ENCODE results near the gene SLC41A2. TPM values are rescaled to one million over a fixed set of nuclear protein-coding genes. Genes with fewer than 3 reads are reported as not detected.
"Not testable (repeated sequence)": the region's sequence is repeated elsewhere in the genome, so short reads cannot be mapped to it uniquely, and the experiment has no call there.

Gene SLC41A2, protein sequence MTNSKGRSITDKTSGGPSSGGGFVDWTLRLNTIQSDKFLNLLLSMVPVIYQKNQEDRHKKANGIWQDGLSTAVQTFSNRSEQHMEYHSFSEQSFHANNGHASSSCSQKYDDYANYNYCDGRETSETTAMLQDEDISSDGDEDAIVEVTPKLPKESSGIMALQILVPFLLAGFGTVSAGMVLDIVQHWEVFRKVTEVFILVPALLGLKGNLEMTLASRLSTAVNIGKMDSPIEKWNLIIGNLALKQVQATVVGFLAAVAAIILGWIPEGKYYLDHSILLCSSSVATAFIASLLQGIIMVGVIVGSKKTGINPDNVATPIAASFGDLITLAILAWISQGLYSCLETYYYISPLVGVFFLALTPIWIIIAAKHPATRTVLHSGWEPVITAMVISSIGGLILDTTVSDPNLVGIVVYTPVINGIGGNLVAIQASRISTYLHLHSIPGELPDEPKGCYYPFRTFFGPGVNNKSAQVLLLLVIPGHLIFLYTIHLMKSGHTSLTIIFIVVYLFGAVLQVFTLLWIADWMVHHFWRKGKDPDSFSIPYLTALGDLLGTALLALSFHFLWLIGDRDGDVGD
- polyA plus RNA-seq (2013, experiment 1 of 2; ENCODE audit: insufficient read length), result 7.6 TPM
- 8.4 TPM for polyA plus RNA-seq (2013, experiment 2 of 2; ENCODE audit: insufficient read length)

DNA sequence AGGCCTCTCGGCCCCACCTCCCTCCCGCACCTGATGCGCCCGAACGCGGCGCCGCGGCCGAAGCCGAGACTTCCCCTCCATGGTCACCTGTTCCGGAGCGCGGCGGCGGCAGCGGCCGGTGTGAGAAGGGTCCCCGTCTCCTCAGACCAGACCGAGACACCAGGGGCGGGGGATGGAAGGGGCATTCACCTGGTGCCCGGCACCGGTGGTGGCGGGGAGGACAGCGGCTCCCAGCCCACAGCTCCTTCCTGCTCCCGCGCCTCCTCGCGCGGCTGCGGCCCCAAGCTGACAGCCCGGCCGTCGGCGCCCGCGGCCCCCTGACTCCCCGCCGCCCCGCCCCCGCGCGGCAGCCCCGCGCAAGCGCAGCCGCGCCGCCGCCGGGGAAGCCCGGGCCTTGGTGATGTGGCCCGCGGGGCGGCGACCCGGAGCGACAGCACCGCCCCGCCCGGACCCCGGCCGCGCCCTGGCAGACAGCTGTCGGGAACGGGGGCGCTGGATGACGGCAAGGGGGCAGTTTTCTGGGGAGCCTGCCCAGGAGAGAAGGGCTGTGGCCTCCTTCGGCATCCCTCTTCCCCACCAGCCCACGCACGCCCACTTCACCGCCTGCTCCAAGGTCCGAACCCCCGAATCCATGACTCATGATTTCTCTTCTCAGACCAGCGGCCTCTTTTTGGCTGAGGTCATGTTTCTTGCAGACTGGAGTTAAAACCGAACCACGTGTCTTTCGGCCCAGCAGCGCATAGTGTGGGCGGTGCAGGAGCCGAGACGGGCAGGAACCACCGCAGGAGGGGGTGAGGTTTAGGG, at the start of gene SLC41A2:
Gene SLC41A2 (minus strand): TSS at position 290 of the 804 bp plus-strand sequence. CDS start 29,763 bp downstream, outside the sequence.
- DNase-seq, result peak; percentile 86

DNA sequence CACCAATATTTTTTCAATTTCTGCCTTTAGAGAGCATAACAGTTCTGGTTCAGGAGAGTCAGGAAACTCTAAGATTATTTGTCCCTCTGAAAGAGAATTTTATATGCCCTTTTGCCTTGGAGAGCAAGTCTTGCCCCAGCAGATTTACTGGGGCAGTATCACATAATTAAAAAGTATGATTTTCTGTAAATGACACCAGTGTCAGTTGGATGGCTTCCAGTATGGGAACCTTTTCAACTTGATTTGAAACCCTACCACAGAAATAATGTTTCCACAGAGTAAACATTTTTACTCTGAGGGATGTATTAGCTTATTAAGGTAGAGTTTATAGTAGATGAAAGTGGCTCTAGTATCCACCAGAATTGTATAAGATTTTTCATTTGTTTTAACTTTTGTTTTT, 43.4 kb upstream of the SLC41A2 start:
- no peak for DNase-seq

DNA sequence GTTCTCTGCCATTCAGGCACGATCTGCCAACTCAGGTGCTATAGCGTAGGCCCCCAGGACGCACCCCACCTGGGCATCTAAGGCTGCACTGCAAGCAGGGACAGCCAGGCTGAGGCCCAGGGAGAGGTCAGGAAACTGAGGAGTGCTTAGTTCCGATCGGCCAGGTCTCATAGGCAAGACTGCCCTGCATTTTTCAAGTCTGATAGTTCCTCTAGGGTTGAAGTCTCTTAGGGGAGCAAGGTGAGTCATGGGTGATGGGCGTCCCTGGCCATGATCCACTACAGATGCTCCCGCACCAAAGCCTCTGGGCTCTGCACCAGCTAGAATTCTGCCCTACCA, 41.2 kb upstream of the SLC41A2 start:
- DNase-seq, result no peak

DNA sequence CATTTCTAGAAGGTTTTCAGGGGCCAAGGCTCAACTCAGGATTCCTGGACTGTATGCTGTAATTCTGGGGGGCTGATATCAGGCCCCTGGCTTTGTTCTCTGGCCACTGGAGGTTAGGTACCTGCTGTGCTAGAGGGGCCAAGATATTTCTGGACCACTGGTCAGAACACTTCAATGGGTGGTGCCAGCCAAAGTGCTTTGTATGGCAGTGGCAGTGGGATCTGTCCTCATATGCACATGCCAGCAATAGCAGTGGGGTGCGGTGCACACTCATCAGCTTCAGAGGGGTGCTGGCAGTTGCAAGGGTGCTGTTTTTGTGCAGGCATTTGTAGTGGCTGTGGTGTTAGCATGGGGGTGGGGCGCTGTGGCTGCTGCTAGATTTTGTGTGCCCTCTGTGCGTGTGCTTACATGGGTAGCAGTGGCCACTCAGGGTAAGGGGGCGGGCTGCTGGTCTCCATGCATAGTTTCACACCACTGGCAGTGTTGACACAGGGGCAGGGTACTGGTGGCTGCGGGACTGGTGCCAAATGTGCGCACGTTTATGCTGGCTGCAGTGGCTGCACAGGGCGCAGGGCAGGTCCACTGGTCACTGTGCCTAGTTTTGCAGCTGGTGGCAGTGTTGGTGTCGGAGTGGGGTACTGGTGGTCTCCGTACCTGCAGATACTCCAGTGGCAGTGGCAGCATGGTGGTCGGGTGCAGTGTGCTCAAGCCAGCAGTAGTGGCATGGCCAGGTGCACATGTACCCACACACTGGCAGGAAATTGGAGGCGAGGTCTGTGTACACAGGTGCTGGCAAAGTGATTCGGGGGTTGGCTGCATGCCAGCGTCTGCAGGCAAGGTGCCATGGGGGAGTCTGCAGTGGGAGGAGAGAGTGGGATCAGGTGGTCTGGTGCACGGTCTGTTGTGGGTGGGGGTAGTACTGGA, 40.6 kb upstream of the SLC41A2 start:
- DNase-seq, result no peak

DNA sequence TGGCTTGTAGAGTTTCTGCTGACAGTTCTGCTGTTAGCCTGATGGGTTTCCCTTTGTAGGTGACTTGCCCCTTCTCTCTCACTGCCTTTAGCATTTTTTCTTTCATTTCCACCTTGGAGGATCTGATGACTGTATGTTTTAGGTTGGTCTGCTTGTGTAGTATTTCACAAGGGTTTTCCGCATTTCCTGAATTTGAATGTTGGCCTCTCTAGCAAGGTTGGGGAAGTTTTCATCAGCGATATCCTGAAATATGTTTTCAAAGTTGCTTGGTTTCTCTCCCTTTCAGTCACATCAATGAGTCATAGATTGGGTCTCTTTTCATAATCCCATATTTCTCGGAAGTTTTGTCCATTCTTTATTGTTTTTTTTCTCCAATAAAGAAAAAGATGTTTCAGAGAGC, 39.5 kb upstream of the SLC41A2 start:
- no peak for DNase-seq

DNA sequence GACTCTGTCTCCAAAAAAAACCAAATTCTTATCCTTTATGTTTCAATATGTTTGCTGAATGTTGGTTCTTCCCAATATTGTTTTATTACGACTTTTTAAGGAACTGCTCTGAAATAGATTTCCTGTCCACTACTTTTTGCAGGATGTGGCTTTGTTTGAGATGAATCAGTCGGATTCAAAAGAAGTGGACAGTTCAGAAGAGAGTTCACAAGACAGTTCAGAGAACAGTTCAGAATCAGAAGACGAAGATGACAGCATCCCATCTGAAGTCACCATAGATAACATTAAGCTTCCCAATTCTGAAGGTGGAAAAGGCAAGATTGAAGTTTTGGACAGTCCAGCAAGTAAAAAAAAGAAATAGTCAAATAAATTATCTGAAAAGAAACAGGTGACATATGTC, 36.2 kb upstream of the SLC41A2 start:
- DNase-seq, result no peak

DNA sequence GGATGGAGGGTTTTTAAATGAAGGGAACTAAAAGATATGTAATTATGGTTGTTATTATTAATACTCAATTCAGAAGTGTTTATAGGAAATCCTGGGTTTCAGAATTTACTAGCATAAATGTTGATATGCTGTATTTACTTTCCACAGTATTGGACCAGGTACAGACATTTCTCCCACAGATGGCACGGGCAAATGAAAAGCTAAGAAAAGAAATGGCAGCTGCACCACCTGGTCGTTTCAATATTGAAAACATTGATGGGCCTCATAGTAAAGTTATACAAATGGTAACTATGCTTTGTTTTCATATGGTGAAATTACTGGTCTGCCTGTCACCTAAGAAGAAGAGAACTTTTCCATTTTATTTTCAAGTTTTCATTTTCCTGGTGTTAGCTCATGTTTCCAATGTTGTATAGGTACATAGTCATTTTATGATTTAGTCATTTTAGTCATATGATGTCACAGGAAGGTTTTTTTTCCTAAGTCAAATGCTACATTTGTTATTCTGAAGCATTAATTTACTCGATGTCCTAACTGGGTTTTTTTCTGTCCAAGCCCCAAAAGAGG, 33.6 kb upstream of the SLC41A2 start:
- DNase-seq, result no peak

DNA sequence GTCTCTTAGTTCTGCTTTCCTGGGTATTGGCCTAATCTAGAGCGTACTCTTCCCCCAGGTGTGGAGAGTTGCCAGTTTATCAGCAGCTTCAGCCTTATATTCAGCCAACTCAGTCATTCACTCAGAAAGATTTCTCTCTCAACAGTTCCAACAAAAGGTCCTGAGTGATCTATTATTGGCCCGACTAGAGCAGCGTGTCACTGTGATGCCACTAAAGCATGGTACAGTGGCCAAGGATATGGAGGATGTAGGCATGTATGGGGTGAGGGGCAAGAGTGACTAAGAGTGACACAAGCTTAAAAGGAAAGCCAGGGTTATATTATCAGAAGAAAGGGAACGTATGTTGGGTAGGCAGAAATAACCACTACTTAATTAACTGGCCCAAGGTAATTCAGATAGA, 32.9 kb upstream of the SLC41A2 start:
- no peak for DNase-seq

DNA sequence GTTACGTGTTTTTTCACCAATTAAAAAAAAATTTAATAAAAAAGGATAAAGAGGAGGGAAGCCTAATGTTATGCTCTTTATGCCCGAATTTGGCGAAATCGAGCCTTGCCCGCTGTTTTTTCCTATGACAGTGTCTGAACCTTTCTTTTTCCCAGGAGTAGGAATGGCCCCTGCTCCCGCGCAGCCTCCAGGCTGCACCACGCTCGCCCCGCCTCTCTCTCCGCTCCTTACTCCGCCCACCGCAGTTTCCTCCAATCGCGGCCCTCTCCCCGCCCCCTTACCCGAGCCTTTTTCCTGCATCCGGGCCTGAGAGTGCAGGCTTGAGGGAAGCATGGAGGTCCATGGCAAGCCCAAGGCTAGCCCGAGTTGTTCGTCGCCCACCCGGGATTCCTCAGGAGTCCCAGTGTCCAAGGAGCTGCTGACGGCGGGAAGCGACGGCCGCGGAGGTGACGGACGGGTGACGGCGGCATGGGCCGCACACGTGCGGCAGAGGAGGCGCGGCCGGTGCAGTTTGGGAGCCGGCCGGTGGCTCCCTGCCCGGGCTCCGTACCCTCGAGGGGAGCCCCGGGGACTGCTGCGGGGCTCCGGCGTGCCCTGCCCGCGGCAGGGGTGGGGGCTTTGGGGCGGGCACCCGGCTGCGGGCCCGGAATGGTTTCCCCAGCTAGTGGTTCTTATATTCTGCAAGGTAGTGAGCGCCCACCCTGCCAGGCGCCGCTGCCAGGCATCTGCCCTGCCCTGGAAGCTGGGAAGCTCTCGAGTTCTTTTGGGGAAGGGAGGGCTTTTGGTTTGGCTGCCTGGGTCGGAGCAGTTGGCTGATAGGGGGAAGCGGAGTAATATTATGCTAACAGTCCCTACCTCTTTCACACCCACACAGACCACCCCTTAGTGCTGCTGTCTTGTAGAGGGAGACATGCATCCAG, 28.2 kb upstream of the SLC41A2 start, which contains the start of gene NOPCHAP1:
Gene NOPCHAP1 (plus strand): TSS at position 295 of the 920 bp plus-strand sequence. CDS start 37 bp downstream, at position 332.
- DNase-seq, result peak; percentile 89

DNA sequence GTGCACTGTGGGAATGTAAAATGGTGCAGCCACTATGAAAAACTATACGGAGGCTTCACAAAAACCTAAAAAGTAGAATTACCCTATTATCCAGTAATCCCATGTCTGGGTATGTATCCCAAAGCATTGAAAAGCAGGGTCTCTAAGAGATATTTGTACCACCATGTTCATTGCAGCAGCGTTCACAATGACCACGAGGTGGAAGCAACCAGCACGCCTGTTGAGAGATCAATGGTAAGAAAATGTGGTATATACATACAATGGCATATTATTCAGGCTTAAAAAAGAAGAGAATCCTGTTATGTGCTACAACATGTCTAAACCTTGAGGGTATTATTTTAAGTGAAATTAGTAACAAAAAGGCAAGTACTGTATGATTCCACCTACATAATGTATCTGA, 27.1 kb upstream of the SLC41A2 start:
- no peak for DNase-seq

DNA sequence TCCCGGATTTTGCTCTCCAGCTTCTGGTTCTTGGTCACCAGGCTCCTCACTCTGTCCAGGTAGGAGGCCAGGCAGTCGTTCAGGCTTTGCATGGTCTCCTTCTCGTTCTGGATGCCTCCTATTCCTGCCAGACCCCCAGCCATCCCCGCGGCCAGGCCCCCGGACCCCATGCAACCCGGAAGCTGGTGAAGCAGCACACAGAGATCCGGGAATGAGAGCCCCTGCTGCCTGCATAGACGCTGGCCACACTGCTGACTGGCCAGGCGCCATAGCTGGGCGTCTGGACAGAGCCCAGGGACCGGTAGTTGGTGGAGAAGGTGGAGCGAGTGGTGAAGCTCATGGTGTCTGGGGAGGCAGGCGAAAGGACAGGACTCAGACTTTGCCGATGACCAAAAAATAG, 19.6 kb upstream of the SLC41A2 start:
- DNase-seq, result not testable (repeated sequence)

DNA sequence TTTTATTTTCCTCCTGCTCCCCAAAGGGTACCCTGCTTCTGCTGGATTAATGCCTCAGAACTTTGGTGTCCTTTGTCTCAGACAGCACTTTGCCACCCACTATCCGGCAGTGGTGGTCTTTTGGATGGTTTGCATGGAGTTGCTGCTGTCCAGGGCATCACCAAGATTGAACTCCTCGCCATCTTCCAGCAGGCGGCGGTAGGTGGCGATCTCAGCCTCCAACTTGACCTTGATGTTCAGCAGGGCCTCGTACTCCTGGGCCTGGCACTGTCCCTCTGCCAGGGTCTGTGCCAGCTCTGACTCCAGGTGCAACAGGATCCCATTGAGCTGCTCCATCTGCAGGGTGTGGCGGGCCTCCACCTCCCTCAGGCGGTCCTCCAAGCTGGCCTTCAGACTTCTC, 18.6 kb upstream of the SLC41A2 start:
- DNase-seq, result no peak

DNA sequence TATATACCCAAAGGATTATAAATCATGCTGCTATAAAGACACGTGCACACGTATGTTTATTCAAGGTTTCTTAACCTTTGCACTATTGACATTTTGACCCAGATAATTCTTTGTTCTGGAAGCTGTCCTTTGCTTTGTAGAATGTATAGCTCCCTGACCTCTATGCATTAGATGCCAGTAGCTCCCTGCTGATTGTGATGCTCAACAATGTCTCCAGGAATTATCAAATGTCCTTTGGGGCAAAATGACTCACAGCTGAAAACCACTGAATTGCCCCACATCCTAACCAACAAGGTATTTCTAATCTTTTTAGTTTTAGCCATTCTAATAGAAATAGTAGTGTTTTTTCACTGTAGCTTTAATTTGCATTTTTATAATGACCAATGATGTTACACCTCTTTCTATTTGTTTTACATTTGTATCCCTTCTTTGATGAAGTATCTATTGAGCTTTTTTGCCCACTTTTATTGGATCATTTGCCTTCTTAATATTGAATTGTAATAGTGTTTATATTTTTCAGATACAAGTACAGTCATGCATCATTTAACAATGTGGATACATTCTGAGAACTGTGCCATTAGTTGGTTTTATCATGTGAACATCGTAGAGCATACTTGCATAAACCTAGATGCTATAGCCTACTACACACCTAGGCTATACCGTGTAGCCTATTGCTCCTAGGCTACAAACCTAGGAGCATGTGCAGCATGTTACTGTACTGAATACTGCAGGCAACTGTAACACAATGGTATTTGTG, 17.7 kb upstream of the SLC41A2 start:
- peak; percentile 78 for DNase-seq

DNA sequence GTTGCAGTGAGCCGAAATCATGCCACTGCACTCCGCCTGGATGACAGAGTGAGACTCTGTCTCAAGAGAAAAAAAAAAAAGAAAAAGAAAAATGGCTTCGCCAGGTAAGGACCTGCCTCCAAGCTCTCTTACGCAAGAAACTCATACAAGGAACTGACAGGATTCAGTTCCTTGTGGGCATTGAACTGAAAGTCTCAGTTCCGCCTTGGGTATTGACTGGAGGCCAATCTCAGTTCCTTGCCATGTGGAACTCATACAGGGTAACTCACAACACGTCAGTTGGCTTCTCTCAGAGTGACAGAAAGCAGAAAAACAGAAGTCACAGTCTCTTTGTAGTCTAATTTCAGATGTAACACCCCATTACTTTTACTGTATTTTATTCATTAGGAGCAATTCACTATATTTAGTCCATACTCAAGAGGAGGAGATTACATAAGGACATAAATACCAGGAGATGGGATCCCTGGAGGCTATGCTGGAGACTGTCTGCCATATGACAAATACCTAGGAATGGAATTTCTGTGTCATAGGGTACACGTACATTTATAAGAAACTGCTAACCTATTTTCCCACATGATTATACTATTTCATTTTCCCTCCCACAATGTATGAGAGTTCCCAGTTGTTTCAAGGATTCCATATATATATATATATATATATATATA, 16.7 kb upstream of the SLC41A2 start:
- peak; percentile 80 for DNase-seq

DNA sequence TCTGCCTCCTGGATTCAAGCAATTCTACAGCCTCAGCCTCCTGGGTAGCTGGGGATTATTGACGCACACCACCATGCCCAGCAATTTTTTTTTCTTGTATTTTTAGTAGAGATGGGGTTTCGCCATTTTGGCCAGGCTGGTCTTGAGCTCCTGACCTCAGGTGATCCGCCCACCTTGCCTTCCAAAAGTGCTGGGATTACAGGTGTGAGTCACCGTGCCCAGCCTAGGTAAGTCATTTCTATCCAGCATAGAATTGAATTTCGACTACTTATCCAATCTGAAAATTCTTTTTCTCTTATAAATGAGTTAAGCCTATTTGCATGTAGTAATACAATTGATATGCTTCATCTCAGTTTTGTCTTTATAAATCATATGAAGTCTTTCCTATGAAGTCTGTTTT, 15.2 kb upstream of the SLC41A2 start:
- no peak for DNase-seq

DNA sequence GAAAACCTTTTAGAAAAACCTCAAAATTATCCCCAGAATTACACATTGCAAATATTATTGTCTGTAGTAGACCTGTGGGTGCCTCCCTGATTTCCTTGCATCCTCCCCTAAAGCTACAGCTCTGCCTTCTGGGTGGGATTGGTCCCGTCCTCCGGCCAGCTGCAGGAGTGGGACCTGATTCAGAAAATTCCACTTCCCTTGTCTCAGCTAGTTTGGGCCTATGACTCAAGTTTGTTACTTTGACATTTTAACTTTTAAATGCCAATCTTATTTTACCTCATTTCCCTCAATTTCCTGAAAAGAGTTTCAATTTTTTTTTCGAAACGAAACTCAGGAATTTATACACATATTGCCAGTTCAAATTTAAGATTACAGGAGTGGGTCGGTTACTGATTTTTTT, 13.2 kb upstream of the SLC41A2 start:
- DNase-seq, result no peak

DNA sequence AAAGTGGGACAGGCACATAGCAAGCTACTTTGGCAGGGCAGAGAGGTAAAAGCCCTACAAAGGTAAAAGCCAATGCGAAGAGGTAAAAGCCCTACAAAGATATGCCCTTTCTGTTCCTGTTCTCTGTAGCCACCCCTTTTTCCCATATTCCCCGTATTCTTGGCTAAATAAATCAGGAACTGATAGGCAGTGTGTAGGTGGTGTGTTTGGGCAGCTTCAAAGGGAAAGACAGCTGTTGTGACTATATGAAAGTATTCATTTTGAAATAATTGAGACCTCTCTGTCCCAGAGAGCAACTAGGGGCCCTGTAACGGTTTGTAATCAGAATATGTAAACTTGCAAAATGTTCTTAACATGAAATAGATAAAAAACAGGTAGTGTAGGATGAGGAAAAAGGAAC, 11.3 kb upstream of the SLC41A2 start:
- no peak for DNase-seq

DNA sequence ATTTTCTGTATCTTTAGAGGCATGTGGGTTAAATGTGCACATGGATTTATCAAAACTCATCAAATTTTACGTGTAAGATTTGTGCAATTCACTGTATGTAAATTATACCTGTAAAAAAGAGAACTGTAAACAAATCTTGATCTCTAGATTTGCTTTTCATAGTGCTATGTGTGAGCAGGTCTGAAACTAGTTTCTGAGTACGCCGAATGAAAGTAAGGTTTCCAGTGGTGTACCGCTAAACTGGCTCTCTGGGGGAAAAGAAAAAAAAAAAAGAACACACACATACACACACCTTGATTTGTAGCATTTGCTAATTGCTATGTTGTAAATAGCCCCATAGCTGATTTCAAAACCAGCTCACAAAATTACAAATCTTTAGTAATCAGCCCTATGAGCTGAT, 8.6 kb upstream of the SLC41A2 start:
- no peak for DNase-seq

DNA sequence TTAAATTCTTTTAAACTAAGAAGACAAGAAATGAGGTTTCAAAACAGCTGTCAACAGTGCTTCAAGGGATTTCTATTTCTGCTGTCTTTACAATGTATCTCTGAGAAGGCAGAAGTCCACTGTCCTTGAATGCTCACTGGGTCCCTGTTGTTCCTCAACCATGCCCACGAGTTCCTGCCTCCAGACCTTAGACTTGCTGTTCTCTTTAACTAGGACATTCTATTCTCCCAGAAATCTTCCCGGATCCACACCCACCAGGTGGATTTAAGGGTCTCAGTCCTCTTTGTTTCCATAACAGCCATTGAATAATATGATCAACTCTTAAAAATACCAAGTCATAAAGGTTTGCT, 6.7 kb upstream of the SLC41A2 start:
- DNase-seq, result no peak

Measured in fibroblast of skin of scalp (primary cell).